Raji (cell line): ENCODE measurements around the gene GPX8.

ENCODE experiments used
- POLR2A ChIP-seq: IDR thresholded peaks from 2 replicates; pipeline ENCODE4 v1.6.1; 2011; ENCODE audit warnings: low read depth, low read length, control low read depth; ENCODE audit not compliant: insufficient read depth

Gene GPX8

DNA sequence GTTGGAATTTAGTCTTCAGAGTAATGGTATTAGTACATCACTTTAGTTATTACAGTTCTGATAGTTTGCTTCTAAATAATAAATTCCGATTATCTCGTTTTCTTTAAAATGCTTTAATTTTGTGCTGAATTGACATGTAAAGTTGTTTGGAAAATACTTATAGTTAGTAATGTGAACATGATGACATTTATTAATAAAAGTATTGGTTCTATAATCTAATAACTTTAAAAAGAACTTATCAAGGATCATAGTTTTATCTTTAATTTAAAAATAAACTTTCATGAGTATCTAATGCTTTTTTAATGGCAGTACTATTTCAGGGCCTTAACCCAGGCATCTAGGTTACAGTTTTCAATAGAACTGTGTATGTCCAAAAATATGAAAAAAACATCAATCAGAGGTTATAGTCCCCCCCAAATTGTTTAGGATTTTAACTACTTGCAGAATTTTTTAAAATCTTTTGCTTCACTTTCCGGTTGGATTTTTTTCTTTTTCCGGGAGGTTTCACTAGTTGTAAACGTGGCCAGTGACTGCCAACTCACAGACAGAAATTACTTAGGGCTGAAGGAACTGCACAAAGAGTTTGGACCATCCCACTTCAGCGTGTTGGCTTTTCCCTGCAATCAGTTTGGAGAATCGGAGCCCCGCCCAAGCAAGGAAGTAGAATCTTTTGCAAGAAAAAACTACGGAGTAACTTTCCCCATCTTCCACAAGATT, 680 bp downstream of the GPX8 start:
- no peak for TF ChIP-seq POLR2A

DNA sequence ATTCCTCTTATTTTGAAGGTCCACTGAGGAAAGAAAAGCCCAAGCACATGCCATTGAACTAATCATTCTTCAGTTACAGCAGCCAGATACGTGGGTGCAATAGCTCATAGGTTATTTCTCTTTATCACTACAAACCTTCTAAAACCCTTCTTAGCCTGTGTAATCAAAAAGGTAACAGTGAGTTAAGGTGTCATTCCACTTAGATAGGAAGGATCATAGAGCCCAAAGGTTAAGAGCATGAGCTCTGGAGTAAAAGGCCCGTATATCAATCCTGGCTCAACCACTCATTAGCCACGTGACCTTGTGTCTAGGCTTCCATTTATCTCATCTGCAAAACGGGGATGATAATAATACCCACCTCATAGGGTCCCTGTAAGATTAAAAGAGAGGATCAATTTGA, 2.7 kb downstream of the GPX8 start:
- TF ChIP-seq POLR2A: no peak

DNA sequence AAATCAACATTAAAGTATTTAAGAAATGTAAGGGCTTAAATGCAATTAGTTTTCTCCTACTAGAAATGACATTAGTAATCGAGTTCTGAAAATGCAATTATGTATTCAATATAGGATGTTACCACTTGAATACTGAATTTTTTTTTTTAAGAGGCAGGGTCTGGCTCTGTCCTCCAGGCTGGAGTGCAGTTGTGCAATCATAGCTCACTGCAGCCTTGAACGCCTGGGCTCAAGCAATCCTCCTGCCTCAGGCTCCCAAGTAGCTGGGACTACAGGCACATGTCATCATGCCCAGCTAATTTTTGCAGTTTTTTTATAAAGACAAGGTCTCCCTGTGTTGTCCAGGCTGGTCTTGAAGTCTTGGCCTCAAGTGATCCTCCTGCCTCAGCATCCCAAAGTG, 11.5 kb downstream of the GPX8 start:
- TF ChIP-seq POLR2A: no peak

DNA sequence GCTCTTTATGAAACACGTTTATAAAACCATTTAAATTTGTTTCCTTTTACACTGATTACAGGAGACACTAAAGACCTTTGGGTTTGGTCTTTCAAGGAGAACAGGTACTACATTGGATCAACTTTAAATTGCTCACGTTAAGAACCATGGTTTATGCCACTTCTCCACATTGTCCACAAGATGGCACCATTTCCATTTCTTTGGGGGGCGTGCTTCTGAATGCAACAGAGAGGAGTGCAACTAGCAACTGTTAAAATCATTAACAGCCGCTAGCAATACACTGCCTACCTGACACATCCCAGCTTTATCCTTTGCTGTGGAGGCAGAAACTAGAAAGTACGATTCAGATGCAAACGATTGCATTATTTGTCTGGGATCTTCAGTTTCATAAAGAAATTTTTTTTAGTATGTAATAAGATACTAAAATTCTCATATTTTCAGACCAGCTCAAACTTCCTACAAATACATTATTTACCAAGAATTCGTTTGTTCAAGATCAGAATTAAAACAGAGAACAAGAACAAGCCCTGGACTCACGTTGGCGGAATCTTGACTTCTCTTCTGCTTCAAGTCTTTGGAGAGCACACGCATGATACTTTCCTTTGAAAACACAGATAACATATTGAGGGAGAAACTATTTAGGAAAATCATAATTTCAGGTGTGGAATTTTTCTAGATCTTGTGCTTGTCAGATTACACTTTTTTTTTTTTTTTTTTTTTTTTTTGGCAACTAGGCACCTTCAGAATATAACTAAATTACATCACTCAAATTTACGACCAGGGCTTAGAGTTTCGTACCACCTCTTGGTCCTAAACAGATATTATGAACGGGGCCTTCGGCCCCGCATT, 12.3 kb downstream of the GPX8 start:
- no peak for TF ChIP-seq POLR2A

DNA sequence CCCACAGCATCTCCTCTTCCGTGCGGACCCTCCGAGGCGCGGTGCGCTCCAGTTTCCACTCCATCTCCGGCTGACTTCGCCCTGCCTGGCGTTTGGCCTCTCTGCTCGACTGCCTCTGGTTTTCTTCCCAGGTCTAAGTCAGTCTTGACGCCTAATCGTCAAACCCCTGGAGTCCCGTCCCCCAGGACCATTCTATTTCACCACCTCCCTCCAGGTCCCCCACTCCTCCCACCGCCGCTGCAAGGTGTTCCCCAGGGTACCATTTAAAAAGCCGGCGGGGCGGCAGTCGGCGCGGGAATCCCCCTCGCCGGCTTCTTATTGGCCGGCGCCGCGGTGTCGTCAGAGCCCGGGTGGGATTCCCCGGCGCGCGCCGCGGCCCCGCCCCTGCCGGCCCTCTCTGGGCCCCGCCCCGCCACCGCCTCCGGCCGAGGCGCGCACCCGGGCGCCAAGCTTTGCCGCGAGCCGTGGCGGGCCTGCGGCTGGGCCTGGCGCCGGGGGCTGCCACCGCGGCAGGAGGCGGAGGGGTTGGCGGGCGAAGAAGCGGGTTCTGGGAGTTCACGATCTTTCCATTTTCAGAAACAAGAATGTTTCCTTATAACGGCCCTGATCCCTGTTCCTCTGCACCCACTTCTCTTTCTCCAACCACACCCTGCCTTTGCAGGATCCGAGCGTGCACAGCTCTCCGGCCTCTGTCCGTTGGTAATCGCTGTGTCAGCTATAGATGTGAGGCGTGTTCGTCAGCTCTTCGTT, 13.1 kb downstream of the GPX8 start, which contains the start of gene CDC20B:
CDC20B (minus strand) TSS at position 241 of the 750 bp plus-strand sequence; CDS start at position 64, 177 bp downstream.
- peak; percentile 43; the same call in 1 of the 2 replicates for TF ChIP-seq POLR2A

DNA sequence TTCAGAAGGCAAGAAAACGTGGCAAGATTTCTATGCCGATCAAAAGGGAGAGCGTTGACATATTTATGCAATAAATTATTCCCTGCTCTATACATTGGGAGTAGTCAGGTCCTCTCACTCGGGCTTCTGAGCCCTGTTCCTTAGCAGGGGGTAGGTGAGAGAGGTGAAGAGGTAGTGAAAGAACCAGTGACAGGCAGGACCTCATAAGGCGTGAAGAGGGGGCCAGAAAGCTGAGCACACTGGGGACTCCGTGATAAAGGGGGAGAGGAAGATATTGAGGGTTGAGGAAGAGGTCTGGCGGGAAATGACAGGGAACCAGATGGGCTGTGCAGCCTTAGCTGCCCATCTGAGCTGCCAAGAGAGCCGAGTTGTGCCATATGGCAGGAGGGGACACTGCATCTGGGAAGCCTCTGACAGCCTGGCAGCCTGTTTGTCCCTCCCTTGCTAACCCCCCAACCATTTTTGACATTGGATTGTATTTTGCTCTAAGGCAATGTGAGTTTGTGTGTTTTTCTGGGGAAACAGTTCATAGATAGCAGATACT, 13.8 kb downstream of the GPX8 start:
- no peak for TF ChIP-seq POLR2A

DNA sequence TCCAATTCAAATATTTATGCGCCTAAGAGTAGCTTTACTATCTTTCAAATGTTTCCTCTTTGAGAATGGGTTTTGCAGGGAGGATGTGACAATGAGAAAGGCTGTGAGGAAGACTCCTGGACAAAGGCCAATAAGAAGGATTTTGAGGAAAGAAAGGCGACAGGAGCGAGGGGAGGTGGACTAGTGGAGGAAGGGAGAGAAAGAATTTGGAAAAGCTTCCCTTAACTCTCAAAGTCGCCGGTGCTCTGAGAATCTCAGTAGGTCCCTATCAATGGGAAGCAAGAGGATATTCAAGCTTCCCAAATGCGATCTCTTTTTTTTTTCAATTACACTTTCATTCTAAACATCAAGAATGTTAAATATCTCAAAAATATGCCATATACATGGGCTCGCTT, 15.8 kb downstream of the GPX8 start:
- TF ChIP-seq POLR2A: no peak

DNA sequence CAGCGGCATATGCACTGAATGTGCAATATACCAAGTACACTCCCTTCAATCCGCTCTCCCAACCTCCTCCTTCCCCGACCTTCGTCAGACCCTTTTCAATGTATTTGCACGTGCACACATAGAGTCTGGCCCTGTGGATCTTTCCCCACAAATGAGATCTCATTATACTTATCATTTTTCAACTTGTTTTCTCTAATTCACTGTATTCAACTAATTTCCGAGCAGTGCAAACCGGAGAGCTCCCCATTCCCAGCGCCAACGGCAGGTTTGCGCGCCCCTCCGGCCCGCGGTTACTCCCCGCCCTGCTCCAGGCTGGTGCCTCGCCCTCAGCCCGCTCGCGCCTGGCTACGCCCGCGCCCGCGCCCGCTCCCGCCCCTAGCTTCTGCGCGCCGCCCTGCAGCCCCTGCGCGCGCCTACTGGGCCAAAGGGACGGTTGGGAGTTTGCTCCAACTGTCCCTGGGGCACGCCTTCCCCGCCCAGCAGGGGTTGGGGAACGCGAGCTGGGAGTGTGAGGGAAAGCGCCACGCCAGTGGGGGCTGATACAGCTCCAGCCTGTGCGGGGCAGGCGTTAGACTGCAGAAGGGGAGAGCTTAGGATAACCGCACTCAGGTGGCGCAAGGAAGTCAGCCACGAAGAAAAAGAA, 16.3 kb downstream of the GPX8 start:
- TF ChIP-seq POLR2A: no peak

DNA sequence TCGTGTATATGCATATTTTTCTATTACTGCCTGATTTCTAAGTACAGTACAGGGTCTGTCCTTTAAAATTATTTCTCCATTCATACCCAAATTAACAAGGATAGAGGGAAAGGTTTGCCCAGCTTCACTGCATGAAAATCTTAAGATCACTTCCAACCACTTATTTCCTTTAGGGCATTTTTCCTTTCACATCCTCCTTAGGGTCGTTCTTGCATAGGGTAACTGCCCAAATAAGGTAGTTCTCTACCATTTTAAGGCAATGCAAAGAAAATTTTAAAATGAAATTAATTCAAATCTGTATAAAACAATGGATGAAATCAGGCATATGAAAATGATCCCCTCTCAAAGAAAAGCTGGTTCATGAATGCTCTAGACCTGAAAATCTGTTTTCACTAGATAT, 17.1 kb downstream of the GPX8 start:
- TF ChIP-seq POLR2A: no peak

DNA sequence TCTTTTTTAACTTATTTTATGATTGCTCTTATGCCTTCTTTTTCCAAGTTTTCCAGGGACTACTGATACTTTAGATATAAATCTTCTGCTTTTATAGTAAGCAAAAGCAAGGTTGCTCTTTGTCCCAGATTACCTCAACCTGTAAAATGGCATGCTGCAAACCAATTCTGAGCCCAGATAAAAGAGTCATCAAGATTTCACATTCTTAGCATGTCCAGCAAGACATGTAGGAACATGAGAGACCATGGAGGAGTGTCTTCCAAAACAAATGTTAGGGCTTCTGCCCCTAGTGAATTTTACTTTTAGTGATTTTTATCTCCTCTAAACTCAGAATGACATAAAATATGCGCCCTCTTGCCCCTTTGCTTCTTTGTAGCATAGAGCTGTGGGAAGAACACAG, 20.0 kb downstream of the GPX8 start:
- no peak for TF ChIP-seq POLR2A

DNA sequence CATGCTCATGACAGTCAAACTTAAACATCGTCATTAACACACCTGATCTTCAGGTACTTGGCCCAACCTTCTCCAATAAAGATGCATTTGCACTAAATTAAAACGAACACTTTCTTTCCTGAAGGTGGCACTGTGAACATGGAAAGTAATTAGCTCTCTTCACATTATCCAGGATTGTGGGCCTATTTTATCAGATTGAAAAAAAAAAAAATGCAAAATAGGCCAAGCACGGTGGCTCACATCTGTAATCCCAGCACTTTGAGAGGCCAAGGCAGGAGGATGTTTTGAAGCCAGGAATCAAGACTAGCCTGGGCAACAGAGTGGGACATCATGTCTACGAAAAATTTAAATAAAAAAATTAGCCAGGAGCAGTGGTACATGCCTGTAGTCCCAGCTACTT, 27.4 kb downstream of the GPX8 start:
- TF ChIP-seq POLR2A: no peak

DNA sequence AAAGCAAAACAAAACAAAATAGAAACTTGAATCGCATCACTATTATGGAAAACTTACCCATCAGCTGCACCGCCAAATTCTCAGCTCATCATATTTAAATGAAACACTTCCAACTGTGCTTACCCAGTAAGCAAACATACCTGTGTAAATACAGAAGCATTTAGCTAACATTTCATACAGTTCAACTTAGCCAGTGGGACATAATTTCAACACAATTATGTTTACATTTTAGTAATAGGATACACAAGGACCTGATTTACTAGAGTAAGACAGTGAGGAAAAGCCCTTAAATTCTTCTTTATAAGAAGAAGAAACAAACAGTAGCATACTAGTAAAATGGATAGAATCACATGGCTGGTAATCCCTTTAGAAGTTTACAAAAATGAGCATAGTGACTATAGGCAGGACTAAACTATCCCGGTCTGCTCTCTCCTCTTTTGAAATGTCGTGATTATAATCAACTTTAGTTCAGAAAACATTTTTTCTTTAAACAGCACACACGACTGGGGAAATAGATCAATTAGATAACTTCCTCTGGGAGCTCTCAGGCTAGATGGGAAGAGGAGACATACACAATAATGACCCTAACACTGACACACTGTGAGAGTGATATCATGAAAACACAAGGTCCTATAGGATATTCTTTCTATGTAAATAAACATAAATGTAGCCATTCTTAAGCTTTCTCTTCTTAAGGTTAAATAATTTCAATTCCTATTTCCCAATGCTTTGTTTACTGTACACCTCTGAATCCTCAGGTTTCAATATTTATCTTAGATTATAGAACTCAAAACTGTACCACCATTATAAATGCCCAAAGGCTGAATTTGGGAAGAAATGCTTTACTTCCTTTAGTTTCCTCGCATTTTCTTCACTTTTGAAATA, 28.9 kb downstream of the GPX8 start:
- no peak for TF ChIP-seq POLR2A

DNA sequence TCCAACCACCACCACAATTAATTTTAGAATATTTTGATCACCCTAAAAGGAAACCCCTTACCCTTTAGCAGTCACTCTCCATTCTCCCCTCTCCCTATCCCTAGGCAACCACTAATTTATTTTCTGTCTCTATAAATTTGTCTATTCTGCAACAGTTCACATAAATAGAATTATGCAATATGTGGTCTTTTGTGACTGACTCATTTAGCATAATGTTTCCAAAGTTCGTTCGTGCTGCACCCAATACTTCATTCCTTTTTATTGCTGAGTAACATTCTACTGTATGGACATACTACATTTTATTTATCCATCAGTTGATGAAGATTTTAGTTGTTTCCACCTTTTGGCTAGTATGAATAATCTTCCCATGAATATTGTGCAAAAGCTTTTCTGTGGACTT, 31.2 kb downstream of the GPX8 start:
- no peak for TF ChIP-seq POLR2A

DNA sequence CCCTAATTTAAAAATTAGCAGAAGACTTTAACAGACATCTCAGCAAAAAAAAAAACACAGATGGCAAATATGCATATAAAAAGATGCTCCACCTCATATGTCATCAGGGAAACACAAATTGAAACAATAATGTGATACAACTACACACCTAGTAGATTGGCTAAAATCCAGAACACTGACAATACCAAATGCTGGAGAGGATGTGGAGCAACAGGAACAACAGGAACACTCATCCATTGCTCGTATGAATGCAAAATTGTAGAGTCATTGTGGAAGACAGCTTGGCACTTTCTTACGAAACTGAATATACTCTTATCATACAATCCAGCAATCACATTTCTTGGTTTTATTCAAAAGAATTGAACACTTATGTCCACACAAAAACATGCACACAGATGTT, 45.0 kb downstream of the GPX8 start:
- no peak for TF ChIP-seq POLR2A
